GM03348 (cell line): ENCODE results near the gene PTPRN2.
"Not testable (repeated sequence)": the region's sequence is repeated elsewhere in the genome, so short reads cannot be mapped to it uniquely, and the experiment has no call there.

ENCODE experiments used
- DNase-seq: peaks from one replicate; pipeline ENCODE4 v3.0.0; 2012; ENCODE audit warnings: low spot score

Gene PTPRN2

DNA sequence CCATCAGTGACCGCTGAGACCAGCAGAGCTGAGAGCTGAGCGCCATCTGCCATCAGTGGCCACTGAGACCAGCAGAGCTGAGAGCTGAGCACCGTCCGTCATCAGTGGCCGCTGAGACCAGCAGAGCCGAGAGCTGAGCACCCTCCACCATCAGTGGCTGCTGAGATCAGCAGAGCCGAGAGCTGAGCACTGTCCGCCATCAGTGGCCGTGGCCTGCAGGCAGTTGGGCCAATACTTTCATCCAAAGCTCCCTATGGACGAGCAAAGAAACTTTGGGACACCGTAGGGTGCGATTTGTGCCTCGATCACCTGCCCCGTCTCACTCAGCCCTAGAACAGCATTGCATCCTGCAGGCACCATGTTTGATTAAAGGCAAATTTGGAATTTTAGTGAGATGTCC lies 985.0 kb downstream of the PTPRN2 start:
- DNase-seq = no peak

DNA sequence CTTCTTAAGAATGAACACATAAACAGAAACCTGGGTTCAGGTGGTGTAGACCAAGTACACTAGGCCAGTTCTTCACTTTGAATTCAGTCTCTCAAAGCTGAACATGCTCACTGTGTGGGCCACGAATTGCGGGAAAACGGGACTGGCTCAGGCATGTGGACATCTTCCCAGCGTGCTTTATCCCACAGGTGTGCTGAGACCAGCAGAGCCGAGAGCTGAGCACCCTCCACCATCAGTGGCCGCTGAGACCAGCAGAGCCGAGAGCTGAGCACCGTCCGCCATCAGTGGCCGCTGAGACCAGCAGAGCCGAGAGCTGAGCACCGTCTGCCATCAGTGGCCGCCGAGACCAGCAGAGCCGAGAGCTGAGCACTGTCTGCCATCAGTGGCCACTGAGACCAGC lies 985.5 kb downstream of the PTPRN2 start:
- DNase-seq = no peak

GRCh38 chr7:157601530-157601929 lies 986.1 kb downstream of the PTPRN2 start:
- DNase-seq = no peak

- no peak for DNase-seq
Observed at GRCh38 chr7:157599491-157599890, 988.1 kb downstream of the PTPRN2 start.

DNA sequence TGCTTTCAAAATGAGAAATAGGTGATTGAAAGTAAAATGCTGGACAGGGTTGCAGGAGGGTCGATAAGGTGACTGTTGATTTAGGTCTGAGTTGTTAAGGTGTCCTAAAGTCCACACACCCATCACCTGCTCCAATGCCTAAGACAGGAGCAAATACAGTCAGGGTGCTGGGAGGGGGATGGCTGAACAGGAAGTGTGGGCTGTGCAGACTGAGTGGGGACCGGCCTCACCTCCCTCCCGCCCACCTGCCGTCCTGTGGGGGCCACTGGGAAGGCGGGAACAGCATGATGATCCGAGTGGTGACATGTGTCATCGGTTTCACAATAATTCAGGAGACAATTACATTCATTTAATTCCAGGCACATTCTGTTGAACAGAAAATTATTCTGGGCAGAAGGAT lies 990.1 kb downstream of the PTPRN2 start:
- DNase-seq = no peak

- no peak for DNase-seq
Observed at GRCh38 chr7:157596881-157597280, 990.7 kb downstream of the PTPRN2 start.

- no peak for DNase-seq
Observed at GRCh38 chr7:157596471-157596870, 991.2 kb downstream of the PTPRN2 start.

DNA sequence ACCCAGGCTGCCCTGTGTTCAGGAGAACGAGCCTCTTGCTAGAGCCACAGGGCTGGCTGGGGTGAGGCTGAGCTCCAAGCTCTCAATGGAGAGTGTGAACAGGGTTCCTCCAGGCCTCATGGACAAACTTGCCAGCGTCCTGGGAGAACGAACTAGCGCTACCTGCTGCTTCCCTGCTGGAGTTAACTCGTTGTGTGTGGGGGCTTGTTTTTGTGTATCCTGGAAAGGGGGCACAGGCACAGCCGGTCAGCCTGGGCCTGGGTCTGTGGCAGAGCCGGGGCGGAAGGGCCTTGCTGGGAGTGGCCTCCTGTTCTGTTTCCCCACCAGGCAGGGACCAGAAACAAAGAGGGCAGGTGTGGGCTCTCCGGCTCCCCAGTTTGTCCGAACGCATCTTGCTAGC lies 991.6 kb downstream of the PTPRN2 start:
- DNase-seq = no peak

GRCh38 chr7:157595086-157595855 lies 992.4 kb downstream of the PTPRN2 start:
- DNase-seq = no peak

DNA sequence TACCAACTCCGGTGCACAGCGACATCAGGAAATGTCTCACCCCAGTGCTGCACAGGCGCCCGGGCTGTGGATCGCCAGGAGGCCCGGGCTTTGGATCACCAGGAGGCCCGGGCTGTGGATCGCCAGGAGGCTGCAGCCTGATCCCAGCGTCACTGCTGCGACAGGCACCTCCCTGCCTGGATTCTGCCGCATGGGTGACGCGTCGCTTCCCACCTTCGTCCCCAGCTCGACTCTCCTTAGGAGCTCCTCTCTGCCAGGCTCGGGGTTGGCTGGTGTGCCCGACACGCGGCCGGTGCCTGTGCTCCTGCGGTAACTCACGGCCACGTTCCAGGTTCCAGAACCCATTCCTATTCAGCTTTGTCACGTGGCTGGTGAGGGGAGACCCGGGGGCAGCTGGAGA lies 993.3 kb downstream of the PTPRN2 start:
- no peak for DNase-seq

GRCh38 chr7:157593541-157593940 lies 994.1 kb downstream of the PTPRN2 start:
- no peak for DNase-seq

DNA sequence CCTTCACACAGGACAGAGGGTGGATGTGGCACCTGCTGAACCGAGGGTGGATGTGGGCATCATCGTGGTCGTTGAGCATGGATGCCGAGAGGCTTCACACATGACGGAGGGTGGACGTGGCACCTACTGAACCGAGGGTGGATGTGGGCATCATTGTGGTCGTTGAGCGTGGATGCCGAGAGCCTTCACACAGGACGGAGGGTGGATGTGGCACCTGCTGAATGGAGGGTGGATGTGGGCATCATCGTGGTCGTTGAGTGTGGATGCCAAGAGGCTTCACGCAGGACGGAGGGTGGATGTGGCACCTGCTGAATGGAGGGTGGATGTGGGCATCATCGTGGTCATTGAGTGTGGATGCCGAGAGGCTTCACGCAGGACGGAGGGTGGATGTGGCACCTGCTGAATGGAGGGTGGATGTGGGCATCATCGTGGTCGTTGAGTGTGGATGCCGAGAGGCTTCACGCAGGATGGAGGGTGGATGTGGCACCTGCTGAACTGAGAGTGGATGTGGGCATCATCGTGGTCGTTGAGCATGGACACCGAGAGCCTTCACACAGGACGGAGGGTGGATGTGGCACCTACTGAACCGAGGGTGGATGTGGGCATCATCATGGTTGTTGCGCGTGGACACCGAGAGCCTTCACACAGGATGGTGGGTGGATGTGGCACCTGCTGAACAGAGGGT lies 994.8 kb downstream of the PTPRN2 start:
- not testable (repeated sequence) for DNase-seq

DNA sequence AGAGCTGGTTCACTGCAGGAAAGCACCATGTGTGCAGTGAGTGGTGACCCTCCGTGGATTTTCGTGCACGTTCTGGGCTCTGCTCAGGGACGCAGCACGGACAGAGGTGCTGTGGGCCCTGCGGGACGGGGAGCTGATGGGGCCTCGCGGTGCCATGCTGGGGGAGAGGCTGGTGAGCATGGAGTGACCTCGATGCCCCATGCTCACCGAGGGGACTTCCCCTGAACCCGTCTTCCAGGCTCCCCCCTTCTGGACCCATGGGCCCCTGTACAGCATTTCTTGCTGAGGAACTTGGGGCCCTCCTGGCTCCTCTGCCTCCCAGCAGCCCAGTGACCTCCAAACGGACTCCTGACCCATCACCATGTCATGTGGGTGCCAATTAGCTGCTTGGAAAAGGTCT lies 997.1 kb downstream of the PTPRN2 start:
- no peak for DNase-seq

- DNase-seq = no peak
Observed at GRCh38 chr7:157589680-157590079, 997.9 kb downstream of the PTPRN2 start.

DNA sequence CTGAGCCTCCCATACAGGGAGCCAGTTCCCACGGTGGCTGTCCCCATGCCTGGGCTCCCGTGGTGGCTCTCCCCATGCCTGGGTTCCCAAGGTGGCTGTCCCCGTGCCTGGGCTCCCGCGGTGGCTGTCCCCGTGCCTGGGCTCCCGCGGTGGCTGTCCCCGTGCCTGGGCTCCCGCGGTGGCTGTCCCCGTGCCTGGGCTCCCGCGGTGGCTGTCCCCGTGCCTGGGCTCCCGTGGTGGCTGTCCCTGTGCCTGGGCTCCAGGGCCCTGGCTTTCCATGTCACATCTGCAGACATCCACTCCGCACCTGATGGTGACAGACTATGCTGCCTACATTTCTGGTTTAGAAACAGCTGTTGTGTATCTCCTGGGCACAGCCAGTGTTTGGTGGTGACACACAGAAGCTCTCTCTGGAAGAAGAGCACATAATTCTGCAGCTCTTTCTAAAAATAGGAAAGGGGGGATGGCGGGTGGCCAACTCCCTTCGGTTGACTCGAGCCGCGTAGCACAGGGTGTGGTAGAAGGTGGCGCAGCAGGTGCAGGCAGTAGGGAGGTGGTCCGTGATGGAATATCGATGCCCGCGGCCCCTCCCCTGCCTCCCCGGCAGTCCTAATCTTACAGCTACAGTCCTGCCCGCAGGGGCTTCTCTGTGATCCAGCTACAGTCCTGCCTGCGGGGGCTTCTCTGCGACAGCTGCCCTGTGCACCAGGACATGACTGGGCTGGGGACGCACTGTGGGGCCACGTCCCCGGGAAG lies 999.6 kb downstream of the PTPRN2 start:
- no peak for DNase-seq

DNA sequence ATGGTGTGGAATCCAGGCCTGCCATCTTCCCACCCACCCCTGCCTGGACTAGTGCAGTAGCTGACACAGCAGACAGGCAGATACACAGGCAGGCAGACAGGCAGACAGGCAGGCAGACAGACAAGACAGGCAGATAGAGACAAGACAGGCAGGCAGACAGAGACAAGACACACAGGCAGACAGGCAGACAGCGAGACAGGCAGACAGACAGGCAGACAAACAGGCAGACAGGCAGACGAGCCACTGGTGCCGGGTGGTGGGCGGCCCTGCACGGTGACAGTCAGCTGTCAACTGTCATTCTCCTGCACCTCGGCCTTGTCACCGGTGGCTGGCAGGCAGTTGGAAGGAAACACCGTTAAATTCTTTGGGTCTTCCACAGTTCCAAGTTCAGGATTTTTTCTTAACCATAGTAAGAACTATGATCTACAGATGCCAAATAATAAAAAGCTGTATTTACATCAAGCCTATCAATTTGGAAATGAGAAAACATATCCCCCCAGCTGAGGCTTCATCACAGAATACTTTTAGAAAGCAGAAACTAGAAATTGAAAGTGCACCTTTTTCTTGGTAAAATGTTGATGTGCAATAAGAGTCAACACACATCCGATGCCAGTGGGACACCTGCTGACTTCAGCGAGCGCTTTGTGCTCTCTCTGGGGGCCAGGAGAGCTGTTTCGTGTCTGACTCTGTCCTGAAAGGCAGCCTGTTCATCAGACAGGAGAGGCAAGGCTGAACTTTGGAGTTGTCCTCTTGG lies 1000.4 kb downstream of the PTPRN2 start:
- no peak for DNase-seq

GRCh38 chr7:157586426-157586955 lies 1001.1 kb downstream of the PTPRN2 start:
- DNase-seq = no peak

DNA sequence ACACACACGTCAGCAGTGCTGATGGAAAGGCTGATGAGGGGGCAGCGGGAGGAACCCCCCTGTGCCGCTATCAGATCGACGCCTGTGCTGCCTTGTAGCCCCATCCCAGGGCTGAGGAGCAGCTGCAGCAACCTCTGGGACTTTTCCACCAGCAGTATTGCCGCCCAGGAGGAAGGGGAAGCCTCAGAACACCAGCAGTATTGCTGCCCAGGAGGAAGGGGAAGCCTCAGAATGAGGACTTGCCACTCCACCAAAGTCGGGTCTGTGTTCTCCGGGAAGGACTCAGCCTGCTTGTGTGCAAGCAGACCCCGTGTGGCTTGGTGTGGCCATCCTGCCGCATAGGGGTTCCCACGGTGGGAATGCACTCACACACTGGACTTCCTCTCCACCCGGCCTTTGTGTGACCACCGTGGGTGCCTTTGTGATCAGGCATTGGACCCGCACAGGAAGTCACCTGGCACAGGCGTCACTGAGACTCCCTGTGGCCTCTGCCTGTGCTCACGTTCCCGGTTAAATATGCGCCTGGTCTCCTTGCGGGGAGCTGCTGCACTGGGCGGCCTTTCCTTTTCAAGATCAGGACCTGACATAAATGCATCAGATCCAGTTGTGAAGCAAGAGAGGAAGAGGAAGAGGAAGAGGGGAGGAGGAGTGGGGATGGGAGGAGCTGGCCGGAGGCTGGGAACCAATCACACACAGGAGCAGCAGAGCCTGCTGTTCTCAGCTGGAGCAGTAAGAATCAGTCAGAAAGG lies 1002.3 kb downstream of the PTPRN2 start:
- no peak for DNase-seq

GRCh38 chr7:157584420-157584819 lies 1003.2 kb downstream of the PTPRN2 start:
- DNase-seq = no peak

DNA sequence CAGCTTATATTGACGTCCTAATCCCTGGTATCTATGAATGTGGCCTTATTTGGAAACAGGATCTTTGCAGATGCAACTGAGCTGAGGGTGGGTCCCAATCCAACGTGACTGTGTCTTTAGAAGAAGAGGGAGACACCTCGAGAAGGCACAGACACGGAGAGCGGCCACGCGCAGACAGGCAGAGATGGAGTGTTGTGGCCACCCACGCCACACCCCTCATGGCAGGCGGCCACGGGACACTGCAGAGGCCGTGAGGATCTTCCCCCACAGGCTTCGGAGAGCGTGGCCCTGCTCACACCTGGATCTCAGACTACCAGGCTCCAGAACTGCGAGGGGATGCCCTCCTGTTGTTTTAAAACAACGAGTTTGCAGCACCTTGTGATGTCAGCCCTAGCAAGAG lies 1005.9 kb downstream of the PTPRN2 start:
- no peak for DNase-seq

DNA sequence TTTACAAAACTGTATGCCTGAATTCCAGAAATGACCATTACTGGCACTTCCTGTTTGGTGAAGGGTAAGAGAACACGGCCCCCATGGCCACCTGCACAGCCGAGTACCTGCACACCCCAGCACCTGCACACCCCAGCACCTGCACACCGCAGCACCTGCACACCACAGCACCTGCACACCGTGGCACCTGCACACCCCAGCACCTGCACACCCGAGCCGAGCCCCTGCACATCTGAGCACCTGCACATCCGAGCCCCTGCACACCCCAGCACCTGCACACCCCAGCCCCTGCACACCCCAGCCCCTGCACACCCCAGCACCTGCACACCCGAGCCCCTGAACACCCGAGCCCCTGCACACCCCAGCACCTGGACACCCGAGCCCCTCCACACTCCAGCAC lies 1007.3 kb downstream of the PTPRN2 start:
- DNase-seq = no peak
